Measurements from ENCODE around the gene EIF4G3. TPM values are rescaled to one million over a fixed set of nuclear protein-coding genes. Genes with fewer than 3 reads are reported as not detected.

EIF4G3 gene
- total and polyA plus RNA-seq, 2 donors (not counting 3 experiments of a cell fraction or from before 2014, with no cell fraction given), result 40.7 to 78.5 TPM

GRCh38 chr1:20980051-20980450 lies 196.6 kb downstream of the EIF4G3 start:
- CTCF ChIA-PET, result interaction anchor here (0.9 to 4.1 kb wide), 2 partner anchors 19 to 215 kb away, joined by 3 to 66 read pairs; no protein-coding TSS in a partner anchor
- TF ChIP-seq EZH2 (IDR thresholded peaks at IDR 0.05; ENCODE audit: borderline replicate concordance, low read depth, low read length, severe bottlenecking), result no peak
- TF ChIP-seq GATA2 (IDR thresholded peaks at IDR 0.05; ENCODE audit: insufficient read depth, insufficient read length, low read depth, low read length), result no peak
- no peak for TF ChIP-seq CTCF (IDR thresholded peaks at IDR 0.05; ENCODE audit: extremely low read depth in 1 of 2, insufficient read depth in 1 of 2, low read depth in 1 of 2, low read length in 2 of 2)
- no peak for TF ChIP-seq MYC (IDR thresholded peaks at IDR 0.05; ENCODE audit: low read depth, low read length)
- H3K36me3 ChIP-seq (ENCODE audit: control insufficient read depth in 2 of 2, extremely low read depth in 1 of 2, insufficient read depth in 2 of 2, low read length in 2 of 2), result no peaks in the 10 kb centered on the region
- no peak for DNase-seq (ENCODE audit: low read depth, low spot score)
- no TSS peak for BruUV-seq (replicated peaks)
- H3K27me3 ChIP-seq (ENCODE audit: control insufficient read depth in 2 of 2, insufficient read depth in 2 of 2, low read length in 2 of 2), result no peaks in the 10 kb centered on the region
- H3K79me2 ChIP-seq (ENCODE audit: control insufficient read depth, insufficient read depth, low read length), result peaks cover 2% of the 10 kb centered on the region
- no peak overlapping the region for H3K4me3 ChIP-seq (replicated peaks in 1 of 3; ENCODE audit: insufficient read depth in 1 of 3, low read depth in 1 of 3, low read length in 3 of 3)
- no peaks in the 10 kb centered on the region for H3K9me1 ChIP-seq (replicated peaks; ENCODE audit: control insufficient read depth, extremely low read depth, insufficient read depth, low read length)
- peaks cover 9% of the 10 kb centered on the region for H3K4me1 ChIP-seq (ENCODE audit: control insufficient read depth, extremely low read depth, insufficient read depth, low read length)
- no peaks in the 10 kb centered on the region for H4K20me1 ChIP-seq (replicated peaks; ENCODE audit: control insufficient read depth, extremely low read depth, insufficient read depth, low read length)
- no peak overlapping the region for H3K9ac ChIP-seq (replicated peaks; ENCODE audit: extremely low read depth, insufficient read depth, low read length)
- no peak overlapping the region for H3K4me2 ChIP-seq (ENCODE audit: insufficient read depth, low read length)
- FAIRE-seq, result no peak
- no peaks in the 10 kb centered on the region for H3K9me3 ChIP-seq (replicated peaks; ENCODE audit: control insufficient read depth, insufficient read depth, low read length)
- intact Hi-C loops (cut with micrococcal nuclease), result no loop called here
- dilution Hi-C loops (cut with MboI; ENCODE audit: extremely low pct_ligation_motif_present, low sequenced_read_pairs), result no loop called here
- no peak overlapping the region for H3K27ac ChIP-seq (ENCODE audit: insufficient read depth, low read depth, low read length)
- H2AFZ ChIP-seq (ENCODE audit: low read depth, low read length), result no peak overlapping the region
- POLR2A ChIA-PET, result interaction anchor here (0.7 kb wide), 1 partner anchor 92 kb away, joined by 3 read pairs; no protein-coding TSS in a partner anchor

DNA sequence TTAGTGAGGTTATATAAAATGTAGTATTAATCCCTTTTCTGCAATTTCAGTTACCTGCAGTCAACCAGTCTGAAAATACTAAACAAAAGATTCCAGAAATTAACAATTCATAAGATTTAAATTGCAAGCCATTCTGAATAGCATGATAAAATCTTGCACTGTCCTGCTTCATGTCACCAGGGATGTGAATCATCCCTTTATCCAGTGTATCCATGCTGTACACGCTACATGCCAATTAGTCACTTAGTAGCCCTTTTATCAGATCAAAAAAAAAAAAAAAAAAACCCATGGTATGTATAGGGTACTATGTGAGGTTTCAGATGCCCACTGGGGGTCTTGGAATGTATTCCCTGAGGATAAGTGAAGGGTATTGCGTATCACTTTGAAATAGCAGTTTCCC lies 198.3 kb downstream of the EIF4G3 start:
- ChIA-PET POLR2A (no interaction called here), CTCF (no interaction called here)
- H3K4me3 ChIP-seq (replicated peaks in 1 of 3; ENCODE audit: insufficient read depth in 1 of 3, low read depth in 1 of 3, low read length in 3 of 3), result no peak overlapping the region
- H3K27me3 ChIP-seq (ENCODE audit: control insufficient read depth in 2 of 2, insufficient read depth in 2 of 2, low read length in 2 of 2), result no peaks in the 10 kb centered on the region
- no peak for TF ChIP-seq JUN (IDR thresholded peaks at IDR 0.05; ENCODE audit: borderline replicate concordance, insufficient read depth, insufficient read length, low read depth)
- H3K4me1 ChIP-seq (ENCODE audit: control insufficient read depth, extremely low read depth, insufficient read depth, low read length), result peaks cover 9% of the 10 kb centered on the region
- H3K9me1 ChIP-seq (replicated peaks; ENCODE audit: control insufficient read depth, extremely low read depth, insufficient read depth, low read length), result no peaks in the 10 kb centered on the region
- no peaks in the 10 kb centered on the region for H4K20me1 ChIP-seq (replicated peaks; ENCODE audit: control insufficient read depth, extremely low read depth, insufficient read depth, low read length)
- no peak overlapping the region for H3K27ac ChIP-seq (ENCODE audit: insufficient read depth, low read depth, low read length)
- dilution Hi-C loops (cut with MboI; ENCODE audit: extremely low pct_ligation_motif_present, low sequenced_read_pairs) (no loop called here), intact Hi-C loops (cut with micrococcal nuclease) (no loop called here)
- H3K4me2 ChIP-seq (ENCODE audit: insufficient read depth, low read length), result no peak overlapping the region
- H2AFZ ChIP-seq (ENCODE audit: low read depth, low read length), result no peak overlapping the region
- peaks cover 2% of the 10 kb centered on the region for H3K79me2 ChIP-seq (ENCODE audit: control insufficient read depth, insufficient read depth, low read length)
- no peaks in the 10 kb centered on the region for H3K36me3 ChIP-seq (ENCODE audit: control insufficient read depth in 2 of 2, extremely low read depth in 1 of 2, insufficient read depth in 2 of 2, low read length in 2 of 2)
- BruUV-seq (replicated peaks), result no TSS peak
- H3K9me3 ChIP-seq (replicated peaks; ENCODE audit: control insufficient read depth, insufficient read depth, low read length), result no peaks in the 10 kb centered on the region
- no peak overlapping the region for H3K9ac ChIP-seq (replicated peaks; ENCODE audit: extremely low read depth, insufficient read depth, low read length)
- DNase-seq (ENCODE audit: low read depth, low spot score) (no peak), FAIRE-seq (no peak)

All from endothelial cell of umbilical vein (primary cell).